K562 (cell line): ENCODE data around the gene TLCD1. TPM values are rescaled to one million over a fixed set of nuclear protein-coding genes. Genes with fewer than 3 reads are reported as not detected.

Experiments
- C11orf30 ChIP-seq: fragments of 450-650 bp; IDR thresholded peaks from 2 replicates; pipeline ENCODE4 v1.6.1; 2016; ENCODE audit warnings: low read depth, mild to moderate bottlenecking
- CC2D1A ChIP-seq: fragments of 450-650 bp; IDR thresholded peaks from 2 replicates; pipeline ENCODE4 v1.6.1; 2017; ENCODE audit warnings: mild to moderate bottlenecking
- GABPA ChIP-seq: fragments of 200-800 bp; sonication (Bioruptor generic); conservative IDR thresholded peaks from 2 replicates; pipeline ENCODE4 v1.6.1; 2016; ENCODE audit warnings: low read depth, missing genetic modification characterization, missing compliant biosample characterization
- HDAC3 ChIP-seq: fragments of 450-650 bp; IDR thresholded peaks from 2 replicates; pipeline ENCODE4 v1.6.1; 2018; ENCODE audit warnings: borderline replicate concordance, mild to moderate bottlenecking, moderate library complexity; ENCODE audit not compliant: partially characterized antibody
- HDGF ChIP-seq: fragments of 450-650 bp; IDR thresholded peaks from 2 replicates; pipeline ENCODE4 v1.6.1; 2016
- HMGN3 ChIP-seq: IDR thresholded peaks from 2 replicates; pipeline ENCODE4 v1.6.1; 2011; ENCODE audit warnings: borderline replicate concordance, low read depth, mild to moderate bottlenecking, mixed read lengths, low read length; ENCODE audit not compliant: insufficient read length; ENCODE audit errors: extremely low read depth
- JUN ChIP-seq, 2 experiments: sonication (generic) in 1 of 2; formaldehyde crosslinking in 1 of 2; IDR thresholded peaks; 2 replicates each; pipeline versions ENCODE4 v1.6.1 to v1.8.0; 2012 to 2022; ENCODE audit warnings: borderline replicate concordance in 2 of 2, mild to moderate bottlenecking in 2 of 2, improper control_type of control experiment in 1 of 2, low read depth in 1 of 2, low read length in 1 of 2, missing genetic modification reagents in 1 of 2
- KDM4B ChIP-seq, 2 experiments: fragments of 450-650 bp in 1 of 2; sonication (generic) in 1 of 2; IDR thresholded peaks; 2 replicates each; pipeline ENCODE4 v1.6.1; 2016 to 2017; ENCODE audit warnings: borderline replicate concordance in 2 of 2, antibody characterized with exemption in 1 of 2, low read depth in 1 of 2, mild to moderate bottlenecking in 1 of 2
- KDM5B ChIP-seq: fragments of 200-600 bp; sonication (generic); IDR thresholded peaks from 2 replicates; pipeline ENCODE4 v1.6.1; 2012; ENCODE audit warnings: low read depth, mild to moderate bottlenecking, moderate library complexity, low read length, control low read depth, inconsistent platforms; ENCODE audit not compliant: insufficient replicate concordance
- RERE ChIP-seq: sonication (generic); formaldehyde crosslinking; IDR thresholded peaks from 2 replicates; pipeline ENCODE4 v1.8.0; 2023; ENCODE audit warnings: missing genetic modification reagents, mild to moderate bottlenecking, borderline replicate concordance
- SIRT6 ChIP-seq: IDR thresholded peaks from one replicate; pipeline ENCODE4 v1.6.1; 2012; ENCODE audit warnings: low read depth, mild to moderate bottlenecking, control low read depth, inconsistent platforms, low read length, moderate library complexity
- SPI1 ChIP-seq: IDR thresholded peaks from 2 replicates; pipeline ENCODE4 v1.6.1; 2011; ENCODE audit warnings: low read depth, low read length, control low read depth, borderline replicate concordance
- ZKSCAN3 ChIP-seq: fragments of 250-450 bp; sonication (Bioruptor Pico); IDR thresholded peaks from 2 replicates; pipeline ENCODE4 v1.4.0; 2020
- ZNF184 ChIP-seq: sonication (generic); formaldehyde crosslinking; IDR thresholded peaks from 2 replicates; pipeline ENCODE4 v1.5.0; 2020; ENCODE audit warnings: missing genetic modification reagents
- polyA plus RNA-seq, 8 experiments: library from polyadenylated mRNA; depleted of rRNA in 4 of 8; stranded (reverse) in 5 of 8; unstranded in 3 of 8; fragments of >200 nt; fragmentation: Nextera tagmentation in 2 of 8; fragmentation: Illumina TruSeq in 1 of 8; extraction: Ambion mirVana in 2 of 8; extraction: Trizol in 1 of 8; gene quantifications; 2 replicates each; pipeline versions ENCODE4 v1.2.1 to v1.2.3, GENCODE V29; 2011 to 2014; ENCODE audit warnings: inconsistent platforms in 1 of 8, missing spikeins in 1 of 8
- total RNA-seq, 7 experiments: library from RNA; depleted of rRNA in 6 of 7; stranded (reverse); fragments of >200 nt in 6 of 7; fragmentation: Illumina TruSeq in 2 of 7; extraction: Trizol in 2 of 7; gene quantifications; 2 replicates each; pipeline versions ENCODE4 v1.2.1 to v1.2.3, GENCODE V29; 2011 to 2021; ENCODE audit warnings: low replicate concordance in 1 of 7
- TF ChIP-seq, protein P1 (sequence below), 2 experiments: IDR thresholded peaks in 1 of 2; conservative IDR thresholded peaks in 1 of 2; 2 replicates each; pipeline ENCODE4 v1.6.1; 2016; ENCODE audit warnings: low read depth in 2 of 2, mild to moderate bottlenecking in 1 of 2, missing compliant biosample characterization in 1 of 2, missing genetic modification characterization in 1 of 2, moderate library complexity in 1 of 2
- TF ChIP-seq, protein P2 (sequence below): fragments of 450-650 bp; IDR thresholded peaks from 2 replicates; pipeline ENCODE4 v1.6.1; 2016; ENCODE audit warnings: borderline replicate concordance

TLCD1 gene
- total and polyA plus RNA-seq, 9 of the 15 experiments (the other 6 are each of a cell fraction or from before 2014, with no cell fraction given): 6.8 to 37.7 (median 21.7) TPM

- TF ChIP-seq, protein P1, sequence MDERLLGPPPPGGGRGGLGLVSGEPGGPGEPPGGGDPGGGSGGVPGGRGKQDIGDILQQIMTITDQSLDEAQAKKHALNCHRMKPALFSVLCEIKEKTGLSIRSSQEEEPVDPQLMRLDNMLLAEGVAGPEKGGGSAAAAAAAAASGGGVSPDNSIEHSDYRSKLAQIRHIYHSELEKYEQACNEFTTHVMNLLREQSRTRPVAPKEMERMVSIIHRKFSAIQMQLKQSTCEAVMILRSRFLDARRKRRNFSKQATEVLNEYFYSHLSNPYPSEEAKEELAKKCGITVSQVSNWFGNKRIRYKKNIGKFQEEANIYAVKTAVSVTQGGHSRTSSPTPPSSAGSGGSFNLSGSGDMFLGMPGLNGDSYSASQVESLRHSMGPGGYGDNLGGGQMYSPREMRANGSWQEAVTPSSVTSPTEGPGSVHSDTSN (CRISPR knock-in tag; IDR thresholded peaks at IDR 0.05; ENCODE audit: low read depth): no peak
- TF ChIP-seq, protein P1 (tag; conservative IDR thresholded peaks at IDR 0.05; ENCODE audit: low read depth): no peak
- TF ChIP-seq, protein P2, sequence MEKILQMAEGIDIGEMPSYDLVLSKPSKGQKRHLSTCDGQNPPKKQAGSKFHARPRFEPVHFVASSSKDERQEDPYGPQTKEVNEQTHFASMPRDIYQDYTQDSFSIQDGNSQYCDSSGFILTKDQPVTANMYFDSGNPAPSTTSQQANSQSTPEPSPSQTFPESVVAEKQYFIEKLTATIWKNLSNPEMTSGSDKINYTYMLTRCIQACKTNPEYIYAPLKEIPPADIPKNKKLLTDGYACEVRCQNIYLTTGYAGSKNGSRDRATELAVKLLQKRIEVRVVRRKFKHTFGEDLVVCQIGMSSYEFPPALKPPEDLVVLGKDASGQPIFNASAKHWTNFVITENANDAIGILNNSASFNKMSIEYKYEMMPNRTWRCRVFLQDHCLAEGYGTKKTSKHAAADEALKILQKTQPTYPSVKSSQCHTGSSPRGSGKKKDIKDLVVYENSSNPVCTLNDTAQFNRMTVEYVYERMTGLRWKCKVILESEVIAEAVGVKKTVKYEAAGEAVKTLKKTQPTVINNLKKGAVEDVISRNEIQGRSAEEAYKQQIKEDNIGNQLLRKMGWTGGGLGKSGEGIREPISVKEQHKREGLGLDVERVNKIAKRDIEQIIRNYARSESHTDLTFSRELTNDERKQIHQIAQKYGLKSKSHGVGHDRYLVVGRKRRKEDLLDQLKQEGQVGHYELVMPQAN: peak; percentile 17; the same call in 1 of the 2 replicates
- TF ChIP-seq GABPA: no peak
- no peak for TF ChIP-seq C11orf30
- 0 out of 2 replicates have a peak, but pooled peaks have one; percentile 35 for TF ChIP-seq HDGF
- no peak for TF ChIP-seq JUN (IDR thresholded peaks at IDR 0.05; ENCODE audit: borderline replicate concordance, low read depth, low read length)
- TF ChIP-seq JUN (CRISPR knock-in tag; IDR thresholded peaks at IDR 0.05; ENCODE audit: borderline replicate concordance): no peak
- no peak for TF ChIP-seq HMGN3
- TF ChIP-seq ZKSCAN3 (CRISPR knock-in tag): no peak
- no peak for TF ChIP-seq SPI1
- no peak for TF ChIP-seq KDM4B (IDR thresholded peaks at IDR 0.05; ENCODE audit: borderline replicate concordance in 2 of 2, low read depth in 1 of 2)
- no peak for TF ChIP-seq RERE
- TF ChIP-seq SIRT6: peak; percentile 79
- no peak for TF ChIP-seq CC2D1A
- TF ChIP-seq ZNF184 (CRISPR knock-in tag): no peak
- no peak for TF ChIP-seq KDM5B
- no peak for TF ChIP-seq HDAC3
These were observed 5.6 kb downstream of the TLCD1 start (continued) for GRCh38 chr17:28720247-28720996.
